Ovary (tissue), 9 donors: Measurements from ENCODE around the gene METAP1. TPM values are rescaled to one million over a fixed set of nuclear protein-coding genes. Genes with fewer than 3 reads are reported as not detected.
"Not testable (repeated sequence)": the region's sequence is repeated elsewhere in the genome, so short reads cannot be mapped to it uniquely, and the experiment has no call there.

Experiments
- DNase-seq, 5 donors: peaks; one replicate each; pipeline ENCODE4 v3.0.0-alpha.2; 2019 to 2020
- H3K27ac ChIP-seq, 2 donors: fragments of 200-600 bp; one replicate each; pipeline versions ENCODE4 v1.5.1 to v1.8.0; 2019 to 2022
- H3K27me3 ChIP-seq: fragments of 200-600 bp; one replicate; pipeline ENCODE4 v1.8.0; 2022
- H3K36me3 ChIP-seq: fragments of 200-600 bp; sonication (generic); one replicate; pipeline ENCODE4 v1.5.1; 2019
- H3K4me1 ChIP-seq: one replicate; pipeline ENCODE4 v1.8.1; 2013; ENCODE audit warnings: mild to moderate bottlenecking, moderate library complexity; ENCODE audit not compliant: insufficient read depth
- H3K4me3 ChIP-seq: fragments of 200-600 bp; sonication (generic); one replicate; pipeline ENCODE4 v1.5.1; 2017
- H3K9me3 ChIP-seq, 2 donors: fragments of 200-600 bp in 1 of 2; sonication (generic) in 1 of 2; one replicate each; pipeline versions ENCODE4 v1.5.1 to v1.8.1; 2013 to 2019; ENCODE audit warnings: mild to moderate bottlenecking in 1 of 2, moderate library complexity in 1 of 2
- EP300 ChIP-seq: sonication (generic); formaldehyde crosslinking; IDR thresholded peaks from one replicate; pipeline ENCODE4 v1.6.1; 2017; ENCODE audit warnings: antibody characterized with exemption
- POLR2A ChIP-seq: fragments of 450-650 bp; IDR thresholded peaks from one replicate; pipeline ENCODE4 v1.6.1; 2017; ENCODE audit warnings: antibody characterized with exemption, mild to moderate bottlenecking, moderate library complexity
- WGBS, 3 donors: extraction: QIAGEN DNeasy Blood & Tissue Kit in 1 of 3; methylation state at CpG; one replicate each; pipeline versions ENCODE4 v1.1.5 to v1.1.7; 2013 to 2017; 5-methylcytosine and 5-hydroxymethylcytosine counted together
- intact Hi-C, 4 donors: fragments of 100-400 bp; cut with DNase I; formaldehyde crosslinking; loops; one replicate each; pipeline versions ENCODE4 v1.11.0 to v1.15.1; 2022 to 2023
- polyA plus RNA-seq, 2 donors: library from polyadenylated mRNA; stranded (reverse); fragments of 200-250 nt in 1 of 2; fragments of 350-450 nt in 1 of 2; fragmentation: Illumina TruSeq in 1 of 2; extraction: RNeasy Lipid Tissue Mini Kit (QIAGEN cat#74804) in 1 of 2; gene quantifications; one replicate each; pipeline ENCODE4 v1.2.3, GENCODE V29; 2013 to 2014
- total RNA-seq, 7 donors: library from RNA; depleted of rRNA in 2 of 7; stranded (reverse); fragments of >200 nt in 2 of 7; fragmentation: NEBNext Ultra II Directional in 3 of 7; extraction: Animal tissue kit (Norgen Biotek cat#: 25700) in 3 of 7; gene quantifications; one replicate each; pipeline versions ENCODE4 v1.1.0 to v1.2.4, GENCODE V29; 2016 to 2023
- TF ChIP-seq, protein P1 (sequence below), 3 donors: fragments of 450-650 bp in 2 of 3; fragments of 200-600 bp in 1 of 3; IDR thresholded peaks; one replicate each; pipeline versions ENCODE4 v1.5.1 to v1.8.0; 2016 to 2022; ENCODE audit warnings: antibody characterized with exemption in 3 of 3, mild to moderate bottlenecking in 1 of 3
- donor health status: DM: no; HTN: no; CAD: no; lungs with moderate emphysema.
- donor health status: DM: no; HTN: no; CAD: no.
- donor health status: Bipolar disorder and iron deficiency.
- donor health status: DM: yes; HTN: yes; CAD: no.
- donor health status: DM: no; HTN: no; CAD: no.
- donor health status: DM: yes; HTN: yes; CAD: no.

METAP1 gene
- total and polyA plus RNA-seq, 9 donors: 16.1 to 38.6 (median 25.4) TPM

DNA sequence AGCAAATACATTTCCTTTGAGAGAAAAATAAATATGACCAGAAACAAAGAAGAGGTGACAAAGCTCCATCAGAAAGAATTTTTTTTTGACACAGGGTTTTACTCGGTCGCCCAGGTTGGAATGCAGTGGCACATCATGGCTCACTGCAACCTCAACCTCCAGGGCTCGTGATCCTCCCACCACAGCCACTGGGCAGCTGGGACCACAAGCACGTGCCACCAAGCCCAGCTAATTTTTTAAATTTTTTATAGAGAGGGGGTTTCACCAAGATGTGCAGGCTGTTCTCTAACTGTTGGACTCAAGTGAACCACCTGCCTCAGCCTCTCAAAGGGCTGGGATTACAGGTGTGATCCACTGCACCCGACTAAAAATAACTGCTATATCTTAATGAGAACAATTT lies 82.8 kb downstream of the METAP1 start:
- no peak overlapping the region for H3K27ac ChIP-seq
- no peaks in the 10 kb centered on the region for H3K36me3 ChIP-seq
- no peak overlapping the region for H3K4me3 ChIP-seq
- no peaks in the 10 kb centered on the region for H3K9me3 ChIP-seq
- TF ChIP-seq, protein P1, sequence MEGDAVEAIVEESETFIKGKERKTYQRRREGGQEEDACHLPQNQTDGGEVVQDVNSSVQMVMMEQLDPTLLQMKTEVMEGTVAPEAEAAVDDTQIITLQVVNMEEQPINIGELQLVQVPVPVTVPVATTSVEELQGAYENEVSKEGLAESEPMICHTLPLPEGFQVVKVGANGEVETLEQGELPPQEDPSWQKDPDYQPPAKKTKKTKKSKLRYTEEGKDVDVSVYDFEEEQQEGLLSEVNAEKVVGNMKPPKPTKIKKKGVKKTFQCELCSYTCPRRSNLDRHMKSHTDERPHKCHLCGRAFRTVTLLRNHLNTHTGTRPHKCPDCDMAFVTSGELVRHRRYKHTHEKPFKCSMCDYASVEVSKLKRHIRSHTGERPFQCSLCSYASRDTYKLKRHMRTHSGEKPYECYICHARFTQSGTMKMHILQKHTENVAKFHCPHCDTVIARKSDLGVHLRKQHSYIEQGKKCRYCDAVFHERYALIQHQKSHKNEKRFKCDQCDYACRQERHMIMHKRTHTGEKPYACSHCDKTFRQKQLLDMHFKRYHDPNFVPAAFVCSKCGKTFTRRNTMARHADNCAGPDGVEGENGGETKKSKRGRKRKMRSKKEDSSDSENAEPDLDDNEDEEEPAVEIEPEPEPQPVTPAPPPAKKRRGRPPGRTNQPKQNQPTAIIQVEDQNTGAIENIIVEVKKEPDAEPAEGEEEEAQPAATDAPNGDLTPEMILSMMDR (IDR thresholded peaks at IDR 0.05): no peak
- TF ChIP-seq POLR2A: no peak
- TF ChIP-seq EP300: no peak
- no peak for DNase-seq
- 78 to 92% (median 89%) methylated on average over 5 of the region's 5 CpGs for WGBS, 3 donors
- intact Hi-C loops: no loop called here
- H3K4me1 ChIP-seq: peaks cover 2% of the 10 kb centered on the region
- no peaks in the 10 kb centered on the region for H3K27me3 ChIP-seq

DNA sequence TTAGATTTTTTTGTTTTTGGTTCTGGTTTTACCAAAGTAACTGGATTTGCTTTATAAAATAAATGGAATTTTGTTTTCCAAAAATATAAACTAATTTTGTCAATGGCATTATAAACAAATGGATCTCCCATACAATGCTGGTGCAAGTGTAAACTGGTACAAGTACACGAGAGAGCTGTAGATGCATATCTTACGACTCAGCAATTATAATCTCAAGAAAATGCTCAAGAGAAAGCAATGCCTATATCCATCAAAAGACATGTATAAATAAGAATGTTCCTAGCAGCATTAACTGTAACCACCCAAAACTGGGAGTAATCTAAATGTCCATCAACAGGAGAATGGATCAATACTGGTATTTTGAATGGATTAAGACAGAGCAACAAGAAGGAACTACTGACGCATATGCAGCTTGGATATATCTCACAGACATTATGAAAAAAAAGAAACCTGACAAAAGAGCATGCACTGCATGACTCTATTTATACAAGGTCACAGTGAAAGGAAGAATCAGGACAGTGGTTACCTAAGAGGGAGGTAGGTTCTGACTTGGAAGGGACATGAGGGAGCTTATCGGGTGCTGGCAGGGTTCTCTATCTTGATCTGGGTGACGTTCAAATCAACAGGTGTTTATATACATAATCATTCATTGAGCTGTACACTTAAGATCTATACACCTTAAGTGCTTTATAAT lies 83.6 kb downstream of the METAP1 start:
- Histone ChIP-seq H3K27ac (no peak overlapping the region), H3K9me3 (no peaks in the 10 kb centered on the region), H3K36me3 (no peaks in the 10 kb centered on the region), H3K4me3 (no peak overlapping the region), H3K27me3 (no peaks in the 10 kb centered on the region), H3K4me1 (peaks cover 2% of the 10 kb centered on the region)
- intact Hi-C loops: no loop called here
- TF ChIP-seq, protein P1 (IDR thresholded peaks at IDR 0.05): no peak
- TF ChIP-seq EP300 (no peak), POLR2A (no peak)
- WGBS, 3 donors: 73 to 80% (median 75%) methylated on average over 5 of the region's 5 CpGs
- DNase-seq: no peak

DNA sequence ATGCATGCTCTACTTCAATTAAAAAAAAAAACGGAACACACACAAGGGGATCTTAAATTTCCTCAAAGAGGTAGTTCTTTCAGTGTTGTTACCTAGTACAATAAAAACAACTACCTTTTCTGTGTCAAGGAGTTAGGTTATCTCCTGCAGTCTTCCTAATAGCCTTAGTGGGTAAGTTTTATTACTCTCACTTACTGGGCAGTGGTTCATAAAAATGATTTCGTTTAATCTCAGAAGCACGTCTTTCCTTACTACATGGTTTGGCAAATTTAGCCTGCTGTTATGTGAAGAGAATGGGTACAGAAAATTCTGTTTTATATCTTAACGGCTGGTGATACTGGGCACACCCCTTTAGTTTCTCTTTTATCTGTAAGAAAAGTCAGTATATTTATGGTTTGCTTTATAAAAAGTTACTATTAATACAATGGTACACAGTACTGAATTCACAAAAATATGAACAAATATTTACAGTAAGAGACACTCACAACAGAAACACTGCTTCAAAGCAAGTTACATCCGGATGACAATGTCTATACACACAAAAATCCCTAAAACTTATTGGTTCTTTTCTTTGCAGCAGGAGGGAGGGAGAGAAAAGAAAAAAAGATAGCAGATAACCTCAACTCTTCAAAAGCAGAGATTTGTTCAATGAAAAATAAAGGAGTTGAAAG lies 84.2 kb downstream of the METAP1 start:
- 40 to 67% (median 41%) methylated on average over 5 of the region's 5 CpGs for WGBS, 3 donors
- H3K9me3 ChIP-seq: no peaks in the 10 kb centered on the region
- no peak overlapping the region for H3K4me3 ChIP-seq
- H3K27me3 ChIP-seq: no peaks in the 10 kb centered on the region
- H3K4me1 ChIP-seq: peaks cover 2% of the 10 kb centered on the region
- no peaks in the 10 kb centered on the region for H3K36me3 ChIP-seq
- intact Hi-C loops: loop anchor here in 1 of 4 donors (10.0 kb wide), 1 partner anchor 325 kb away; no protein-coding TSS in a partner anchor
- TF ChIP-seq POLR2A: no peak
- TF ChIP-seq, protein P1 (IDR thresholded peaks at IDR 0.05): no peak
- DNase-seq: no peak
- no peak overlapping the region for H3K27ac ChIP-seq

DNA sequence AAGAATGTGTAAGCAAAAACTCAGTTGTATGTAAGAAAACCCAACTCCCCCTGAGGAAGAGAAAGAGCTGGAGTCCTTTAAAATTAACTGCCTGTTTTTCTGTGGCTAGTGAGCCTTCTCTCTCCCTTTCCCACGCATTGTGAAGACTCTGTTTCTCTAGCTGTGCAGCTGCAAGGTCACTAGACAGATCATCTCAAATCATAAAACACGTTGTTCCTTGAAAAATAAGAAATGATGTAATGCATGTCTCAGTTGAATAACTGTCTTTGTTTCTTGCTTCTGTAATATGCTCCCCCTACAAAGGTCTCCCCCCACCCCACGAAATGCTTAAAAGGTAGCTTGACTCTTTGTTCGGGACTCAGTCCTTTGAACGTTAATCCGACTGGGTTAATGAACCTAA lies 85.3 kb downstream of the METAP1 start:
- not testable (repeated sequence) for H3K36me3 ChIP-seq, H3K27me3 ChIP-seq, DNase-seq, H3K4me3 ChIP-seq, H3K9me3 ChIP-seq, H3K27ac ChIP-seq, H3K4me1 ChIP-seq
- intact Hi-C loops: loop anchor here in 1 of 4 donors (10.0 kb wide), 1 partner anchor 324 kb away; no protein-coding TSS in a partner anchor
- 10 to 21% (median 10%) methylated on average over 6 of the region's 6 CpGs for WGBS, 3 donors

DNA sequence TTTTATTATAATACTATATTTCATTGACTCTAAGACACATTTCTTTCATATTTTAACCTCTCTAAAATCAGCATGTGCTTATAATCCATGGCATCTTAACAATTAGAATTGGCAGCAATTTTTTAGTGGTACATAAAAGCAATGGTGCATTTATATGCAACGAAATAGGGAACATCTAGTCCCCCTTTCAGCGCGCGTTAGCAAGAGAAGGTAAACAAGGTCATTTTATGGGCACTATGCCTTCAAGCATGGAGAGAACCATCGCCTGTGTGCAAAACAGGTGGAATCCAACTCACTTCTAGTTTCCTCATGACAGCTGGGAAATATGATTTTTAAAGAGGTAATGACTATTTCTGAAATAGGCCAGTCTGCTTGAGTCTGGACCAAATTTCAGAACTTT lies 86.7 kb downstream of the METAP1 start:
- intact Hi-C loops: loop anchor here in 1 of 4 donors (10.0 kb wide), 1 partner anchor 323 kb away; no protein-coding TSS in a partner anchor
- Histone ChIP-seq H3K9me3 (no peaks in the 10 kb centered on the region), H3K27ac (no peak overlapping the region), H3K27me3 (no peaks in the 10 kb centered on the region), H3K4me3 (no peak overlapping the region), H3K36me3 (no peaks in the 10 kb centered on the region), H3K4me1 (peaks cover 5% of the 10 kb centered on the region)
- TF ChIP-seq EP300 (no peak), POLR2A (no peak)
- TF ChIP-seq, protein P1 (IDR thresholded peaks at IDR 0.05): no peak
- DNase-seq: no peak
- 77 to 84% (median 84%) methylated on average over 5 of the region's 5 CpGs for WGBS, 3 donors
